BLaER1 treated with 17β-estradiol and CSF1 and Interleukin-3, amounts not matched to agents 10 nM and 100 nM (cell line): ENCODE results near the gene DPF3.
A peak's percentile ranks its signal among the peaks of the same experiment; 100 is the strongest.

Experiments
- H3K27ac ChIP-seq, 11 experiments: shearing (Covaris generic); formaldehyde crosslinking; 2 replicates each; pipeline ENCODE4 v1.8.1; 2022
- H3K27me3 ChIP-seq, 11 experiments: shearing (Covaris generic); formaldehyde crosslinking; 2 replicates each; pipeline ENCODE4 v1.8.1; 2022
- H3K36me3 ChIP-seq, 11 experiments: shearing (Covaris generic); formaldehyde crosslinking; 2 replicates each; pipeline ENCODE4 v1.8.1; 2022
- H3K4me1 ChIP-seq, 10 experiments: shearing (Covaris generic); formaldehyde crosslinking; 2 replicates each; pipeline ENCODE4 v1.8.1; 2022
- H3K4me2 ChIP-seq, 11 experiments: shearing (Covaris generic); formaldehyde crosslinking; 2 replicates each; pipeline ENCODE4 v1.8.1; 2022
- H3K4me3 ChIP-seq, 10 experiments: shearing (Covaris generic); formaldehyde crosslinking; 2 replicates each; pipeline ENCODE4 v1.8.1; 2022
- H3K9ac ChIP-seq, 11 experiments: shearing (Covaris generic); formaldehyde crosslinking; 2 replicates each; pipeline ENCODE4 v1.8.1; 2022
- H3K9me3 ChIP-seq, 11 experiments: shearing (Covaris generic); formaldehyde crosslinking; replicated peaks in 1 of 11; 2 replicates each; pipeline ENCODE4 v1.8.1; 2022
- H4K20me1 ChIP-seq, 11 experiments: shearing (Covaris generic); formaldehyde crosslinking; 2 replicates each; pipeline ENCODE4 v1.8.1; 2022
- Cebpa-rat ChIP-seq, 11 experiments: shearing (Covaris generic); IDR thresholded peaks; 2 replicates each; pipeline ENCODE4 v1.8.1; 2022

Gene DPF3

DNA sequence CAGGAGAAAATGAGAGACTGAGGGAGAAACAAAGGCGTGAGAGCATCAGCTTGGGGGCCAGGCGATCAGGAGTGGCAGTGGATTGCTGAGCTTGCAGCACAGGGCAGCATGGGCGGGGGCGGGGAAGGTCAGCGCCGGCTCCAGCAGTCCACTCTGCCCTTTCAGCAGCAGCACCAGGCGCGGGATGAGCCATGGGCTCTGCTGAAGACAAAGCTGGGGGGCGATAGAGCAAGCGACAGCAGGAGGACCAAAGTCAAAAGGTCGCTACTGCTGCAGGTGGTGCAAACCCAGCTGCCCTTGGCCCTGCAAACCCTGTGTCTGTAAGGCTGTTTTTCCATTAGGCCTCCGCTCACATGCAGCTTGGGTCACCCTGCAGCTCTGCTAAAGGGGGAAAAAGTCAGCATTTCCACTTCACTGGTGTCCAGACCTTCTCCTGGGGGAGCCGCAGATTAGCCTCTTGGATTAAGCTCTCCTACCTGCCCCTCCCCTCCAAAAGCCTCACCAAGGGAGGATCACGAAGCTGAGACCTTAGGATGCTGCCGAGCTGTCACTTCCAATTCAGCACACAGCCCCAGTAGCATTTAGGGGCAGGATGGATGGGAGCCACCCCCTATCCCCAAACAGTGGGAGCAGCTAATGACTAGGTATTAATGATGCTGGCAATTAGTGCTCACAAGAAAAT is 204.8 kb downstream of the DPF3 start:
- no peak overlapping the region for H3K4me3 ChIP-seq
- H3K36me3 ChIP-seq, result no peaks in the 10 kb centered on the region
- H3K4me2 ChIP-seq, result no peak overlapping the region
- H3K9me3 ChIP-seq, result peaks cover 0 to 8% (median 0%) of the 10 kb centered on the region in 11 experiments; a peak in 2 of 22 replicates
- no peaks in the 10 kb centered on the region for H3K27me3 ChIP-seq
- peaks cover 0 to 4% (median 0%) of the 10 kb centered on the region in 10 experiments; a peak in 2 of 20 replicates for H3K4me1 ChIP-seq
- no peak overlapping the region for H3K27ac ChIP-seq
- no peak overlapping the region for H3K9ac ChIP-seq
- no peak for TF ChIP-seq Cebpa-rat (IDR thresholded peaks at IDR 0.05)
- no peaks in the 10 kb centered on the region for H4K20me1 ChIP-seq

GRCh38 chr14:72686832-72687231 is 207.1 kb downstream of the DPF3 start:
- H4K20me1 ChIP-seq, result no peaks in the 10 kb centered on the region
- no peaks in the 10 kb centered on the region for H3K27me3 ChIP-seq
- H3K4me2 ChIP-seq, result no peak overlapping the region
- no peak overlapping the region for H3K27ac ChIP-seq
- TF ChIP-seq Cebpa-rat (IDR thresholded peaks at IDR 0.05), result no peak
- peaks cover 0 to 8% (median 0%) of the 10 kb centered on the region in 11 experiments; a peak in 2 of 22 replicates for H3K9me3 ChIP-seq
- H3K36me3 ChIP-seq, result no peaks in the 10 kb centered on the region
- no peak overlapping the region for H3K9ac ChIP-seq
- no peak overlapping the region for H3K4me3 ChIP-seq
- H3K4me1 ChIP-seq, result peaks cover 0 to 4% (median 0%) of the 10 kb centered on the region in 10 experiments; a peak in 2 of 20 replicates

DNA sequence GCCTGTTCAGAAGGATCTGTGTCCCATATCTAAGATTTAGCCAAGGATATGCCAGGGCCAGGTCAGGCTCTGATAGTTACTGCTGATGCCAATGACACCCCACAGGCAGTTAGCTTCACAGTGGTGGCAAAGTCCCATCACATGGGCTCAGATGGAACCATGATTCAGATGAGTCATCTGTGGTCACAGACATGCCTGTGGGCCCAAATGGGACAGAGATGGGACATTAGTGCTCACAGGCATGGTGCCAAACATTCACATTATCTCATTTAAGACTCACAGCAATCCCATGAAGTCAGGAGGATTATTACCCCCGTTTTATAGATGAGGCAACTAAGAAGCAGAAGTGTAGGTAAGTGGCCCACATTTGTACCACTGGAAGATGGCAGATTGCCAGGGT is 207.8 kb downstream of the DPF3 start:
- no peak for TF ChIP-seq Cebpa-rat (IDR thresholded peaks at IDR 0.05)
- H3K4me1 ChIP-seq, result peaks cover 0 to 4% (median 0%) of the 10 kb centered on the region in 10 experiments; a peak in 2 of 20 replicates
- H3K4me2 ChIP-seq, result no peak overlapping the region
- H3K36me3 ChIP-seq, result no peaks in the 10 kb centered on the region
- no peak overlapping the region for H3K9ac ChIP-seq
- no peak overlapping the region for H3K4me3 ChIP-seq
- H3K27ac ChIP-seq, result no peak overlapping the region
- H4K20me1 ChIP-seq, result no peaks in the 10 kb centered on the region
- H3K27me3 ChIP-seq, result no peaks in the 10 kb centered on the region
- H3K9me3 ChIP-seq, result peaks cover 0 to 3% (median 0%) of the 10 kb centered on the region in 11 experiments; a peak in 1 of 22 replicates

DNA sequence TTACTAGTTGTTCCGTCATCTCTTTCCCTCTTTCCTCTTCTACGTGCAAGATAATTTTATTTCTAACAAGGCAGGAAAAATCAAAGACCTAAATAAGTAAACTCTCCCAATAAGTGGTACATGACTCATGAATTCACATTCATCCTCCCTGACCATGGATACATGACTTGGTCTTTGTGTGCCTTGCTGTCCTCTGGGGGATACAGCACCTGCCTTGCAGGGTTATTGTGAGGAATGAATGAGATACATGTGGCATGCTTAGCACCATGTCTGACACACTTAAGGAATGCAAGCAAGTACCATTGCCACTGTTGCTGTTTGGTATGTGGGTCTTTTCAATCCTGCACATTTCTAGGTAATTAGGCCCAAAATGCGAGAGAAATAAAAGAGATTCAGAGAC is 208.4 kb downstream of the DPF3 start:
- peaks cover 0 to 4% (median 0%) of the 10 kb centered on the region in 10 experiments; a peak in 2 of 20 replicates for H3K4me1 ChIP-seq
- no peaks in the 10 kb centered on the region for H3K36me3 ChIP-seq
- no peaks in the 10 kb centered on the region for H4K20me1 ChIP-seq
- H3K9me3 ChIP-seq, result peaks cover 0 to 3% (median 0%) of the 10 kb centered on the region in 11 experiments; a peak in 1 of 22 replicates
- H3K9ac ChIP-seq, result no peak overlapping the region
- no peak overlapping the region for H3K27ac ChIP-seq
- H3K4me2 ChIP-seq, result no peak overlapping the region
- TF ChIP-seq Cebpa-rat (IDR thresholded peaks at IDR 0.05), result no peak
- no peaks in the 10 kb centered on the region for H3K27me3 ChIP-seq
- H3K4me3 ChIP-seq, result no peak overlapping the region

DNA sequence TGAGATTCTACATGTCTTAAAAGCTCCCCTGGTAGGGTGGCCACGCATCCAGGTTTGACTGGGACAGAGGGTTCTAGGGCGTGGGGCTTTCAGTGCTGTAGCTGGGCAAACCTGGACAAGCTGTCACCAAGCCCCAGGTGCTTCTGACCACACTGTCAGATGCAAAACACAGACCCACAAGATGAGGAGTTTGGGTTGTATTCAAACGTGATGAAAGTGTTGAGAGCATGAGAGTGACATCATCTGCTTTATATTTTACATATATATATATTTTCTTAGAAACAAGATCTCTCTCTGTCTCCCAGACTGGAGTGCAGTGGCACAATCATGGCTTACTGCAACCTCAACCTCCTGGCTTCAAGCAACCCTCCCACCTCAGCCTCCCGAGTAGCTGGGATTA is 210.1 kb downstream of the DPF3 start:
- H3K36me3 ChIP-seq, result no peaks in the 10 kb centered on the region
- TF ChIP-seq Cebpa-rat (IDR thresholded peaks at IDR 0.05), result no peak

GRCh38 chr14:72682188-72682587 is 211.7 kb downstream of the DPF3 start:
- Histone ChIP-seq H4K20me1 (no peaks in the 10 kb centered on the region), H3K9ac (no peak overlapping the region), H3K4me3 (no peak overlapping the region), H3K4me2 (no peak overlapping the region), H3K27ac (no peak overlapping the region), H3K4me1 (peaks cover 0 to 9% (median 0%) of the 10 kb centered on the region in 10 experiments; a peak in 3 of 20 replicates), H3K9me3 (peaks cover 0 to 6% (median 0%) of the 10 kb centered on the region in 11 experiments; a peak in 2 of 22 replicates), H3K36me3 (no peaks in the 10 kb centered on the region), H3K27me3 (no peaks in the 10 kb centered on the region)
- TF ChIP-seq Cebpa-rat (IDR thresholded peaks at IDR 0.05), result no peak

More for the DNA sequence above, 210.1 kb downstream of the DPF3 start:
- no peaks in the 10 kb centered on the region for H4K20me1 ChIP-seq
- no peak overlapping the region for H3K27ac ChIP-seq
- peaks cover 0 to 11% (median 0%) of the 10 kb centered on the region in 10 experiments; a peak in 5 of 20 replicates for H3K4me1 ChIP-seq
- peaks cover 0 to 3% (median 0%) of the 10 kb centered on the region in 11 experiments; a peak in 1 of 22 replicates for H3K9me3 ChIP-seq
- H3K27me3 ChIP-seq, result no peaks in the 10 kb centered on the region
- no peak overlapping the region for H3K4me2 ChIP-seq
- H3K9ac ChIP-seq, result no peak overlapping the region
- no peak overlapping the region for H3K4me3 ChIP-seq

GRCh38 chr14:72680853-72681640 is 212.9 kb downstream of the DPF3 start:
- H3K4me2 ChIP-seq, result no peak overlapping the region
- H3K4me3 ChIP-seq, result no peak overlapping the region
- H3K9ac ChIP-seq, result no peak overlapping the region
- H3K4me1 ChIP-seq, result peaks cover 0 to 9% (median 0%) of the 10 kb centered on the region in 10 experiments; a peak in 3 of 20 replicates
- H3K27me3 ChIP-seq, result no peaks in the 10 kb centered on the region
- TF ChIP-seq Cebpa-rat (IDR thresholded peaks at IDR 0.05), result no peak
- peaks cover 0 to 18% (median 8%) of the 10 kb centered on the region in 11 experiments; a peak in 13 of 22 replicates for H3K9me3 ChIP-seq
- no peak overlapping the region for H3K27ac ChIP-seq
- no peaks in the 10 kb centered on the region for H3K36me3 ChIP-seq
- no peaks in the 10 kb centered on the region for H4K20me1 ChIP-seq

GRCh38 chr14:72679536-72680151 is 214.3 kb downstream of the DPF3 start:
- H3K27ac ChIP-seq, result no peak overlapping the region
- H3K4me3 ChIP-seq, result no peak overlapping the region
- H3K36me3 ChIP-seq, result no peaks in the 10 kb centered on the region
- TF ChIP-seq Cebpa-rat (IDR thresholded peaks at IDR 0.05), result no peak
- H3K27me3 ChIP-seq, result no peaks in the 10 kb centered on the region
- peaks cover 0 to 19% (median 11%) of the 10 kb centered on the region in 11 experiments; a peak in 13 of 22 replicates for H3K9me3 ChIP-seq
- H4K20me1 ChIP-seq, result no peaks in the 10 kb centered on the region
- H3K4me1 ChIP-seq, result peaks cover 0 to 13% (median 8%) of the 10 kb centered on the region in 10 experiments; a peak in 9 of 20 replicates
- H3K9ac ChIP-seq, result no peak overlapping the region
- H3K4me2 ChIP-seq, result peak overlapping the region in 3 of 11 experiments; percentile 10 to 28 (median 15); a peak in 4 of 22 replicates

GRCh38 chr14:72679141-72679535 is 214.8 kb downstream of the DPF3 start:
- H3K4me3 ChIP-seq, result no peak overlapping the region
- H3K27ac ChIP-seq, result no peak overlapping the region
- peaks cover 0 to 15% (median 8%) of the 10 kb centered on the region in 10 experiments; a peak in 9 of 20 replicates for H3K4me1 ChIP-seq
- peaks cover 0 to 17% (median 11%) of the 10 kb centered on the region in 11 experiments; a peak in 13 of 22 replicates for H3K9me3 ChIP-seq
- H3K9ac ChIP-seq, result no peak overlapping the region
- H4K20me1 ChIP-seq, result no peaks in the 10 kb centered on the region
- no peaks in the 10 kb centered on the region for H3K27me3 ChIP-seq
- no peak for TF ChIP-seq Cebpa-rat (IDR thresholded peaks at IDR 0.05)
- H3K36me3 ChIP-seq, result no peaks in the 10 kb centered on the region
- peak overlapping the region in 3 of 11 experiments; percentile 10 to 28 (median 15); a peak in 4 of 22 replicates for H3K4me2 ChIP-seq
